Measurements from ENCODE around the gene TACC2. TPM values are rescaled to one million over a fixed set of nuclear protein-coding genes. Genes with fewer than 3 reads are reported as not detected.

The TACC2 gene
- total RNA-seq, 4 donors from 2014 or later = 191 to 400 (median 261) TPM

GRCh38 chr10:122263971-122264370 lies 275.0 kb downstream of the TACC2 start:
- intact Hi-C loops (cut with DNase I; ENCODE audit: low total_unique reads) = no loop called here
- TF ChIP-seq CTCF (IDR thresholded peaks at IDR 0.05) (no peak), POLR2A (IDR thresholded peaks at IDR 0.05) (no peak)
- 57 to 68% methylated on average over 1 of the region's 1 CpG for WGBS, 2 donors
- DNase-seq (ENCODE audit: low spot score in 2 of 2) = peak in 1 of 2 donors; percentile 29
- H3K4me3 ChIP-seq (ENCODE audit: low read depth, poor library complexity, severe bottlenecking) = no peak overlapping the region

- no peak for DNase-seq (ENCODE audit: low spot score in 2 of 2)
- H3K4me3 ChIP-seq (ENCODE audit: low read depth, poor library complexity, severe bottlenecking) = no peak overlapping the region
- WGBS, 2 donors = 85 to 88% methylated on average over 1 of the region's 1 CpG
- intact Hi-C loops (cut with DNase I; ENCODE audit: low total_unique reads) = no loop called here
- no peak for TF ChIP-seq POLR2A (IDR thresholded peaks at IDR 0.05)
Measured at GRCh38 chr10:122264436-122264835, 275.5 kb downstream of the TACC2 start.

GRCh38 chr10:122264931-122265330 lies 276.0 kb downstream of the TACC2 start:
- no peak for TF ChIP-seq POLR2A (IDR thresholded peaks at IDR 0.05)
- TF ChIP-seq CTCF (IDR thresholded peaks at IDR 0.05) = no peak
- H3K4me3 ChIP-seq (ENCODE audit: low read depth, poor library complexity, severe bottlenecking) = no peak overlapping the region
- intact Hi-C loops (cut with DNase I; ENCODE audit: low total_unique reads) = no loop called here
- DNase-seq (ENCODE audit: low spot score in 2 of 2) = peak in 1 of 2 donors; percentile 52
- WGBS, 2 donors = 91% methylated on average over 8 of the region's 8 CpGs

- no peak for DNase-seq (ENCODE audit: low spot score in 2 of 2)
- intact Hi-C loops (cut with DNase I; ENCODE audit: low total_unique reads) = no loop called here
- H3K4me3 ChIP-seq (ENCODE audit: low read depth, poor library complexity, severe bottlenecking) = no peak overlapping the region
- no peak for TF ChIP-seq POLR2A (IDR thresholded peaks at IDR 0.05)
- TF ChIP-seq CTCF (IDR thresholded peaks at IDR 0.05) = no peak
- WGBS, 2 donors = 88 to 90% methylated on average over 6 of the region's 6 CpGs
Measured at GRCh38 chr10:122265896-122266295, 276.9 kb downstream of the TACC2 start.

GRCh38 chr10:122267849-122268737 lies 279.1 kb downstream of the TACC2 start:
- intact Hi-C loops (cut with DNase I; ENCODE audit: low total_unique reads) = no loop called here
- TF ChIP-seq POLR2A (IDR thresholded peaks at IDR 0.05) = no peak
- TF ChIP-seq CTCF (IDR thresholded peaks at IDR 0.05) = no peak
- peak in 1 of 2 donors; percentile 85 for DNase-seq (ENCODE audit: low spot score in 2 of 2)
- H3K4me3 ChIP-seq (ENCODE audit: low read depth, poor library complexity, severe bottlenecking) = no peak overlapping the region
- WGBS, 2 donors = 55 to 59% methylated on average over 14 of the region's 14 CpGs

GRCh38 chr10:122269059-122269687 lies 280.2 kb downstream of the TACC2 start:
- TF ChIP-seq CTCF (IDR thresholded peaks at IDR 0.05) = no peak
- TF ChIP-seq POLR2A (IDR thresholded peaks at IDR 0.05) = no peak
- whole genome bisulfite sequencing, 2 donors = 76 to 84% methylated on average over 10 of the region's 10 CpGs
- no peak overlapping the region for H3K4me3 ChIP-seq (ENCODE audit: low read depth, poor library complexity, severe bottlenecking)
- DNase-seq (ENCODE audit: low spot score in 2 of 2) = peak in 1 of 2 donors; percentile 50
- intact Hi-C loops (cut with DNase I; ENCODE audit: low total_unique reads) = no loop called here

Data from lower leg skin (tissue), 4 donors.